HG02938 (cell line): ENCODE measurements around the gene NAPB.
A peak's percentile ranks its signal among the peaks of the same experiment; 100 is the strongest.

Experiments used
- ATAC-seq: cut with Tn5 transposase; IDR thresholded peaks from one replicate; pipeline ENCODE4 v1.9.1; 2021; ENCODE audit warnings: mild to moderate bottlenecking, moderate library complexity; ENCODE audit not compliant: unreplicated experiment

Gene NAPB

DNA sequence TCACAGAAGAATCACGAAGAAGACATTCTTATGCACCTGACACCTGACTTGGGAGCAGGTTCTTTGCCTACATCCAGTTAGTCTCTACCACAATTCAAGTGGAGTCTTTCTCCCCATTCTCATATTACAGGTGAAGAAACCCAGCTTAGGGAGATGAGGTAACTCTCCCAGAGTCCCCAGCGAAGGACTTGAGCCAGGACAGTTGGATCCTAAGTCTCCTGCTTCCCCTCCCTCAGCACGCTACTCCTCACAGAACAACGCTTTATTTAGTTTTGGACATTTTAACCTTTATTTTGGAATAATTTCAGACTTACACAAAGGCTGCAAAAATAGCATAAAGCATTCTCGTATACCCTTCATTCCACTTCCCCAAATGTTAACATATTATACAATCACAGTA, 17.4 kb upstream of the NAPB start:
- no peak for ATAC-seq

DNA sequence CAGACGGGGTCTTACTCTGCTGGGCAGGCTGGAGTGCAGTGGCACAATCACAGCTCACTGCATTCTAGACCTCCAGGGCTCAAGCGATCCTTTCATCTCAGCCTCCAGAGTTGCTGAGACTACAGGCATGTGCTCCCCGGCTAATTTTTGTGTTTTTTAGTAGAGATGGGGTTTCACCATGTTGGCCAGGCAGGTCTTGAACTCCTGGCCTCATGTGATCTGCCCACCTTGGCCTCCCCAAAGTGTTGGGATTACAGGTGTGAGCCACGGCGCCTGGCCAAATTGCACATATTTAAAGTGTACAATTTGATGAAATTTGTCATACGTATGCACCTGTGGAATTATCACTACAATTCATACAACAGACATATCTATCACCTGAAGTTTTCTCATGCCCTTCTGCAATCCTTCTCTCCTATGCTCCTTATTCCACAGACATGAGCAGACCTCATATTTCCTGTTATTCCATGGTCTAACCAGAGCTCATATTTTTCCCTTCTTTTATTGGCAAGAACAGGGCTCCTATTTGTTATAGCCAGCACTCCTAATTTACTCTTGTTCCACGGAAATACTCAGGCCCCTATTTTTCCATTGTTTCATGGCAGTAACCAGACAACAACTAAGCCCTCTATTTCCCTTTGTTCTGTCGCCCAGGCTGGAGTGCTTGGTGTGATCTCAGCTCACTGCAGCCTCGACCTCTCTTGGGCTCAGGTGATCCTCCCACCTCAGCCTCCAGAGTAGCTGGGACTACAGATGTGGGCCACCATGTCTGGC, 16.0 kb upstream of the NAPB start:
- no peak for ATAC-seq

DNA sequence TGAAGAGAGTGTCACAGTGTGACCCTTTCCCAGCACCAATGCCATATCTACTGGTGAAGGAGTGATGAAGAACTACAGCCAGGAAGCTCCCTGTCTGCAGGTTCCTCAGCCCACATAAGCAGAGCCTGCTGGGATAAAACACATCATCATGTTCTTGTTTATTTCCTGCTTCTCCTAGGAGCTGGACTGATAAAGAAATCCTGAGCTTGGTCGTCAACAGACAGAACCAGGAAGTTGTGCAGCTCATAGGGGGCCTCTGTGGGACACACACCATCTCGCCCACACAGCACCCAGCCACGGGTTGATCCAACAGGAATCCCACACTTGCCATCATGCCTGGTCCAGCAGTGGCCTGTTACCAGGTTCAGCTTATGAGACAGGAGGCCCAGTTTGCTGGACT, 15.4 kb upstream of the NAPB start:
- no peak for ATAC-seq

DNA sequence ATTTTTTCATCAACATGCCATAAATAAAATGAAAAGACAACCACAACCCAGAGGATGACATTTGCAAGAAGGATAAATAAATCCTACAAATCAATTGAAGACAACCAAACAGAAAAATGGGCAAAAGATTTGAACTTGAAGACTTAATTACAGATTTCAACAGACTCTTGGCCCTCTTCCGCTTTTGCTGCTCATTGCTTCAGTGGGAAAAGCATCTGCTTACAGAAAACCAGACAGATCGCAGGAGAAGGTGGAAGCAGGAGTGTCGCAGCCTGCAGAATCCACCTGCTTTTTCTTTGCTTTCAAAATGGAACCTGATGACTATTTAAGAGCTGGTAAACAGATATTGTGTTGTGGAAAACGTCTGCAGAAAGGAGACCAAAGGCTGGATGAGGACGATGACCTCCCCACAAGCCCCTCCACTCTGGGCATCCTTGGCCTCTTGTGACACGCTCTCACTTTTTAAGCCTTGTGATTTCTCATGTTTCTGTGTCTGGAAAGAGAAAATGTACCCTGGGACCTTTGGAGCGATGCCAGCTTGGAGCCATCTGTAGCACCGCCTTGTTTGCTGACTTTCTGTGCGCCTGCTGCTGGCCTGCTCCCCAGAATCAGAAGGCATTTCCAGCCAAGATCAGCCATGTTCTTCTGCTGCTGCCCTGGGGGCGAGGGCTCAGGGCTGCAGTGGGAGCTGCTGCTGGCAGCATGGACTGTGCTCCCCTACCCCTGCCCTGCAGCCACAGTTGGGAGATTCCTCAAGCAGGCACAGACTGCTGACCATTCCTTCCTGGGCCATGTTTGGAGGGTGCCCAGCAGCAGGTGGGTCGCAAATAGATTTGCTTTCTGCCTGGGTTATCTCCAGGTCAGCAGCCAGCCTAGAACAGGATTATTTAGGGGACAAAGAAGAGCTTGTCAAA, 14.6 kb upstream of the NAPB start:
- ATAC-seq, result no peak

DNA sequence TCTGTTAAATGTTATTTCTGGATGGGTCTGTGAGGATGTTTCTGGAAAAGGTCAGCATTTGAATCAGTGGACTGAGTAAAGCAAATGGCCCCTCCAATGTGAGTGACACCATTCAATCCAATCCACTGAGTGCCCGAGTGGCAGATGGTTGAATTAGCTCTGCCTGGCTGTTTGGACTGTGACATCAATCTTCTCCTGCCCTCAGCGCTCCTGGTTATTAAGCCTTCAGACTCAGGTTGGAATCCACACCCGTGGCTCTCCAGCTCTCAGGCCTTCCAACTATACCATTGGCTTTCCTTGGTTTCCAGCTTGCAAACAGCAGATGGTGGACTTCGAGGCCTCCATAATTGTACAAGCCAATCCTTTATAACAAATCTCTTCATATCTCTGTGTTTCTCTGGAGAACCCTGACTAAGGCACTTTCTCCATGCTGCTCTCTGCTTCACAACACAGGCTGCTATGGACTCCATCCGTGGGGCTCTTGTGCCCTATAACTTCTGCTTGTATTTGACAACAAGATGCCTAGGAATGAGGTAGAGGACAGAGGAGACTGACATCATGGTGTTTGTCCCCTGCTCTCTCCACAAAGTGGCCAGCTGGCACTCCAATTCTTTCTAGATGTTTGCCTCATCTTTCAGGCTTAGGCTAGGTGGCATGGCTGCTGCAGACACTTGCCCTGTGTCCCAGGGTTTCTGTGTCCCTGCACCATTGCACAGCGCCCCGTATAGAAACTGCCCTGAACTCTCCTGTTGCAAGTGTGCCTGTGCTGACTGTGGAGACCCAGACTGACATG, 13.4 kb upstream of the NAPB start:
- ATAC-seq, result no peak

DNA sequence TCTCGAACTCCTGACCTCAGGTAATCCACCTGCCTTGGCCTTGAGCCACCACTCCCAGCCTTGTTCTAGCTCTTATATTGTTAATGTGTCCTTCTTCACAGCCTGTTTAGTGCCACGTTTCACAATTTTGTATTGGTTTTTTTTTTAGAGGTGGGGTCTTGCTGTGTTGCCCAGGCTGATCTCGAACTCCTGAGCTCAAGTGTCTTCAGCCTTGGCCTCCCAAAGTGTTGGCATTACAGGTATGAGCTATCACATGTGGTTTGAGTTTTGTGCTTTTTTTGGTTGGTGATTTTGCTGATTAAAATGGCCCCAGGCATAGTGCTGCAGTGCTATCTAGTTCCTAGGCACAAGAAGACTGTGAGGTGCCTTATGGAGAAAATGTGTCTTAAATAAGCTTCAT, 12.3 kb upstream of the NAPB start:
- no peak for ATAC-seq

DNA sequence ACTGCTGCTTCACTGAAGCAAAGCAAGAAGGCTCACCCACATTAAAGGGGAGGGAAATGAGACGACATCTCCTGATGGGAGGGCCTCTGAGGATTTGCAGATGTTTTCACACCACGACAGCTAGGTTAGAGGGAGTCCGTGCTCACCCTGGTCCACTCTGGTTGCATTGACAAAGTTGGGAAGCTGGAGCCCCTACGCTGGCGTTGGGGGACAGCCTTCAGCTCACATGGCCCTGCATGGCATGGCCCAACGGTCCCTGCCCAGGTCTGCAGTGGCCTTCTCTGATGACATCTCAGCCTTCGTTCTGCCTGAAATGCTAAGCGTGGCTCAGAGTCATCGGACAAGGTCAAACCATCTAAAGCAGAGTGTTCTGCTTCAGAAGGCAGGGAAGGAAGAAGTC, 3.8 kb upstream of the NAPB start:
- ATAC-seq, result no peak

DNA sequence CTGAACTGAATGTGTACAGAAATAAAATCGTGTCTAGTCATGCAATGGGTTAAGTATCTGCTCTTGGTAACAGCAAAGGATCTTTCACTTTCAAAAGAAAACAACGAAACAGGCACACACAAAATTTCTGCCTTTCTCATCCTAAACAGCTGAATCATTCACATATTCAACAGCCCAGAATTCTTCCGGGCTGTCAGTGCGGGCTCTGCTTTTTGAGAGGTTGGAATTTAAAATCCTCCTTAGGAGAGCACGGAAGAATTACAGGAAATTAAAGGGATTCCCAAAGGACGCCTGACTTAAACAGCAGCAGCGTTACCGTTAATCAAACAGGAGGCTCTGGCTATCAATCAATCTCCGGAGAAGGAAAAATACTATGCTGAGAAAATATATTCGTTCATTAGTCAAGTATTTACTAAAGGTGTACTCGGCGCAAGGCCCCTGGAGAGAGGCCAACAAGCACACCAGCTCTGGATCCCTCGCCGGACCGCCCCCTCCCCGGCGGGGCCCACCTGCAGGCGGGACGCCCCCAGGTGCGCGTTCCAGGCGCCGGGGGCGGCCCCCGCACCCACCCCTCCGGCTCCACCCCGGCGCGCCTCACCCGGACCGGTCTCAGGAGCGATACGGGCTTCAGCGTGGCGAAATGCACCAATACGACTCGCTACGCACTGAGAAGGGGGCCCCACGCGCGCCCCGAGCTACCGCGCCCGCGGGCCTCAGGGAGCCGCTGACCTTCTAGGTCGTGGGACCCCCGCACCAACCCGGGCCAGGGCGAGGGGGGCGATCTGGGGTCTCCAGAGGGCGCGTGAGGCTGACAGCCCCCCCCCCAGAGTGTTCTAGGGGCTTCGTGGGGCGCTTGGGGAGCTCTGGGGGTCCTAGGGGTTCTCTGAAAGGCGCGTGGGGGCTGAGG, 1.0 kb downstream of the NAPB start:
- ATAC-seq, result peak; percentile 35

DNA sequence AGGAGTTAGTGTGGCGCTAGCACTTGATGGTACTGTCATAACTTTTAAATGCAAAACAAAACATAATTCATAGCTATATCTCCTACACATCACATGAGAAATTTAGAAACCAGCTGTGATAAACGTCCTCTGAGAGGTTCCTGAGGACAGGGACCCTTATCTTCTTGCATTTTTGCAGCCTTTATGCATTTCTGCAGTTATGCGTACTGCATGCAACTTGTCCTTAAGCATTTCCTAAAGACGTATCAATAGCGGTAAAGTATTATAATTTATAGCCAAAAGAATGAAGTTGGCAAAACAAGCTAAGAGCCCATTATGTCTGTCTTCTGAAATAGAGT, 1.7 kb downstream of the NAPB start:
- ATAC-seq, result no peak

DNA sequence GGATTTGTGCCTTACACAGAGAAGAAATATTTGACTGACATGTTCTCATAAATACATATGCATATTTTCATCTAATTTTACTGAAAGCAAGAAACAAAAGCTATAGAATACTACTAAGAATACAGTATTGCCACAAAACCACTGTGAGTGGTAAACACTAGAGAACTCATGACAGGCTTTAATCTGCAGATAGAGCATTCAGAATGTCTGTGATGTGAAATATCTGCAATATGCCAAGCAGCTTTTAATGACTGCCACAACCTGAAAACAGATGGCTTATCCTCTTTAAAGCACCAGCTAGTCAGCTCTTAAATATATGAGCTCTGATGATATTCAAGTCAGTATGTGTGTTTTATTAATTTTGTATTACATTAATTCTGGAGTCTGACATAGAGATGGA, 3.4 kb downstream of the NAPB start:
- no peak for ATAC-seq

DNA sequence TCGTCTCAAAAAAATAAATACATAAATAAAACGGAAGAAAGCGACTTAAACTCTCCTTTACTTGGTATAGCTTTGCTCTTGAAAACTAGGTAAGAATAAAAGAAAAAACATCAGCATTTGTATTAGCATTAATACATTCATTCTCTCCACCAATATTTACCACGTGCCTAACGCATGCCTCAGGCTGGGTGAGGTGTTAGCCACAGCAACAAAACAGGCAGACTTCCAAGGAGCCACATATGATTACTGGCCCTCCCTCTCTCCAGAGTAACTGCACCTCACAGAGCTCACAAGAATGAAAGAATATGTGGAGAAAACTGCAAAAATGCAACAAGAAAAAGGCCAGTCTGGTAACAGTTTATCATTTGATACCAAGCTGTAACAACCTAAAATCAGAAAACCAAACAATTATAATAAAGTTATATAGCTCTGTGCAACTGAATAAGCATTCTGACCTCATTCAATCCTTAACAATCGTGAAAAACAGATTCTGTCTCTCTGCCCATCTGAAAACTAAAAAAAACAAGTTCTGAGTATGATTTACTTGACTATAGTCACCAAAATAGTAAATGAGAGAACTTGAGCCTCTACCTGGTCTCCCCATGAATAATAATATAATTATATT, 5.2 kb downstream of the NAPB start:
- no peak for ATAC-seq

DNA sequence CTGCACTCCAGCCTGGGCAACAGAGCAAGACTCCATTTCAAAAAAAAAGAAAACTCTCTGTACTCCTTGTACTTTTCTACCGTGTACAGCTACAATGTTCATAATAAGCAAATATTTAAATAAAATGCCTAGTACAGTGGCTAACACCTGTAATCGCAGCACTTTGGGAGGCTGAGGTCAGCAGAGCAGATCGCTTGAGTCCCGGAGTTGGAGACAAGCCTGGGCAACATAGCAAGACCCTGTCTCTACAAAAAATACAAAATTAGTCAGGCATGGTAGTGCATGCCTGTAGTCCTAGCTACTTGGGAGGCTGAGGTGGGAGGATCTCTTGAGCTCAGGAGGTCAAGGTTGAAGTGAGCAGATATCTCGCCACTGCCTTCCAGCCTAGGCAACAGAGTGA, 5.7 kb downstream of the NAPB start:
- no peak for ATAC-seq

DNA sequence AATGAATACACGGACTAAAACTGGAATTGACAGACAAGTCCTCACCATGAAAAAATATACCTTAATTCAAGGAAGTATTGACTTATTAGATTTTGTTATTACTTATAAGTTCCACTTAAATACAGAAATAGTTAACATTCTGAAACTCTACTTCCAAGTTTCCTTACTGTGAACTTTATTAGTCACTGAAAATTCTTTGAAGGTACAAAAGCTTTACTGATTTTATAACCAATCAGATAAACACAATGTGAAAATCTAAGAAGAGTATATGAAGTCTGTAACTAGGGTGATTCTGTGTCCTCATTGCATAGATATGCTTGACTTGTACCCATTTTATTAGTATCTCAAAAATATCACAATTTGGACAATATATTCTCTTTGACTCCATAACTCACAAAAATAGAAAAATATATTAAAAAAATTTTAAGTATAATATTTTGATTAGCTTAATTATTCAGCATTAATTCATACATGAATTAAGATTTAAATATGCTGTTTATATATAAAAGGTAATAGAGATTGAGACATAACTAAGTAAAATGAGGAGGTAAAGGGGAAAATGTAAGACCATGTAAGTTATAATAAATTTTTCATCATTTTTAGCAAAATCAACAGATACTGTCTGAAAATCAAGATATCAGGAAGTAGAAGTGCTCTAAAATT, 6.6 kb downstream of the NAPB start:
- no peak for ATAC-seq

DNA sequence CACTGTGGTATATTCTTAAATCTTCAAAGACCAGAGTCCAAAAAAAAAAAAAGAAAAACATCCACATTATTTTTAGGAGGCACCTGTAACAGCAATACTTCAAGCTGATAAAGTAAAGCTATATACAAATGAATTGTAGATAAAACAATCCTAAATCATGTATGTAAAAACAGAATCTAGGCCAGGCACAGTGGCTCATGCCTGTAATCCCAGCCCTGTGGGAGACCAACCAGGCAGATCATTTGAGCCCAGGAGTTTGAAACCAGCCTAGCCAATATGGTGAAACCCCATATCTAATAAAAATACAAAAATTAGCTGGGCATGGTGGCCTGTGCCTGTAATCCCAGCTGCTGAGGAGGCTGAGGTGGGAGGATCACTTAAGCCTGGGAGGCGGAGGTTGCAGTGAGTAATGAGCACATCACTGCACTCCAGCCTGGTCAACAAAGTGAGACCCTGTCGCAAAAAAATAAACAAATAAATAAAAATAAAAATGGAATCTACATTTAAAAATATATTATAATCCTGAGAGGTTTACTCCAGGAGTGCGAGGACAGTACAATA, 7.3 kb downstream of the NAPB start:
- no peak for ATAC-seq

DNA sequence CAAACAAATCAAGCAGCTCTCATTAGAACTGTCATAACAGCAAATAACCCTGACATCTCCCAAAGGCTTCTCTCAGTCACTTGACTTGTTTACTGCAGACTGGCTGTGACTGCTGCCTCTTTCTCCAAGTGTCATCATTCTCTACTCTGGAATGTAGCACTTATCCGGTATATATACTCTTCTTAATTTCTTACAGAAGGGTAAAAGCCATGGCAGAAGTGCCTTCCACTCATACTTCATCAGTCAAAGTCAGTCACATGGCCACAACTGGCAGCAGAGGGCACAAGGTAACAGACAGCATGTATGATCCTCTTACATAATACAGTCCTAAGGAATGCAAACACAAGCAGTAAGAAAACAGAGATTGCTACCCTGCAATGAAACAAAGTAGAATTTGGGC, 9.3 kb downstream of the NAPB start:
- no peak for ATAC-seq

DNA sequence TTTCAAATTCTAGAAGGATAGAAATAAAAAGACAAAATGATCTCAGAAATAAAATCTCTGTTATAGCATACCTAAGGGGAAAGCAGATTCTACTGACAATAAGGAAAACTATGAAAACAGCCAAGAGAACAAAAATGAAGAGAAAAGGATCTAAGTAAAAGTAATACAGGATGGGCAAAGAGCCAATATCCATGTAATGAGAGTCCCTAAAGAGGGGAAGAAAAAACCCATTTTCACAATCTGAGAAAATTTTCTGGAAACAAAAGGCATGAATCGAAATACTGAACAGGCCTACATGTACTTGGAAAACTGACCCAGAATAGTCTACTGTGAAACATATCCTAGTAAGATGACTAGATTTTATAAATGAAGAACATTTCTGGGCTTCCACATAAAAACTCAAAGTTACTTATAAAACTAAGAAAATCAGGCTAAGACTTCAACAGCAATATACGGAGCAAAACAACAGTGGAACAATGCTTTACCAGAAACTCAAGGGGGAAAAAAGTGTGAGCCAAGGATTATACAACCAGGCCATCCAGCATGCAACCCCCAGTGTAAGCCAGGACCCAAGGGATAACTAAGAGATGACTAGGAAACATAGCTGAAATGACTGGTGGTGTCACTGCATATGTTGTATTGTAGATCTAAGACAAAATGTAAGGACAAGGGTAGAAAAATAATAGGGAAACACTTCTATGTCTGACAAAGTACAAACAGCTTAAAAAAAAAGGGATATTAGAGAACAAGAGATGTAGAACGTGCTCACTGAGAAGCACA, 10.2 kb downstream of the NAPB start:
- ATAC-seq, result no peak

DNA sequence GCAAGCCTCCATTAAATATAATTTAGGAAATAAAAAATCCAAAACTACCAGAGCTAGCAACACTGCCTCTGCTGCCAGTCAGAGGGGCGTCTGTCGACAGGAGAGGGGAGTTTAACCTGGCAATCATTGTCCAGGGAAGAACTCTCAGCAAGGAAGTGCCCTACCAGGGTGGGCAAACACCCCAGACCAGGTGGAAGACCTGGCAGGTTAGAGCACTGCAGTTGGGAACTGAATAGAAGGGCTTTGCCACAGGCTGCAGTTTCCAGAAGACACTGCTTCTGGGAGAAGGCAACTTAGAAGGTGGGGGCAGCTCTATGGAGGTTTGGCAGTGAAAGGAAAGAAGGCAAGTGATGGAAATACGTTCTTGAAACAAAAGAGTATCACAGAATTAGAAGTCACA, 11.5 kb downstream of the NAPB start:
- ATAC-seq, result no peak

DNA sequence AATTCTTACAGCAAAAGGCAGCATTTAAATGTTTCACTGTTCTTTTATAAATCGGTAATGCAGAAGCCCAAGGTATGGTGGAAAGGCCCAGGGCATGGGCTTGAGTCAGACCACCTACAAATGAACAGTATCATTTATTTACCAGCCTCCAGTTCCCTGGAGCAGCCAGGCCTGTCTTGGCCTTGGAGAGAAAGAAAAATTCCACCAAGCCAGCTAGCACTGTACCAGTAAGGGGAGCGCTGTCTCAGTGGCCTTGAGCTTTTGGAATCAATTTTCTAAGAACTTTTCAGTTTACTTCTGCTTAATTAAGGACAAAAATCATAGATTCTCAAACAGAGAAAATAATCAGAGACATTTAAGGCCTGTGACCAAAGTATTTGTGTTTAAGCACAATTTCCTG, 12.3 kb downstream of the NAPB start:
- no peak for ATAC-seq
